Activated naive CD4-positive, alpha-beta T cell treated with Interleukin-2 at 50 U/mL for 16 hours (primary cell): Measurements from ENCODE around the gene TRPM1.
"Not testable (repeated sequence)": the region's sequence is repeated elsewhere in the genome, so short reads cannot be mapped to it uniquely, and the experiment has no call there.

Source experiments
- DNase-seq: peaks from one replicate; pipeline ENCODE4 v3.0.0-alpha.2; 2020

TRPM1 gene

GRCh38 chr15:31116423-31117030 is 15.0 kb upstream of the TRPM1 start:
- no peak for DNase-seq

- no peak for DNase-seq
Observed at GRCh38 chr15:31111091-31111647, 9.6 kb upstream of the TRPM1 start.

- DNase-seq: no peak
Observed at GRCh38 chr15:31108836-31109235, 7.3 kb upstream of the TRPM1 start.

- DNase-seq: no peak
Observed at GRCh38 chr15:31106495-31107300, 5.2 kb upstream of the TRPM1 start.

GRCh38 chr15:31104003-31104402 is 2.5 kb upstream of the TRPM1 start:
- no peak for DNase-seq

- DNase-seq: no peak
Observed at GRCh38 chr15:31102374-31103342, 1.1 kb upstream of the TRPM1 start.

- DNase-seq: no peak
Observed at GRCh38 chr15:31102039-31102321, 455 bp upstream of the TRPM1 start.

GRCh38 chr15:31100738-31101137 is 787 bp downstream of the TRPM1 start:
- DNase-seq: no peak

- no peak for DNase-seq
Observed at GRCh38 chr15:31098953-31099740, 2.4 kb downstream of the TRPM1 start.

GRCh38 chr15:31098491-31098917 is 3.0 kb downstream of the TRPM1 start:
- DNase-seq: no peak

GRCh38 chr15:31096563-31096962 is 5.0 kb downstream of the TRPM1 start:
- DNase-seq: no peak

- no peak for DNase-seq
Observed at GRCh38 chr15:31091481-31091880, 10.0 kb downstream of the TRPM1 start.

- DNase-seq: no peak
Observed at GRCh38 chr15:31090766-31091165, 10.8 kb downstream of the TRPM1 start.

- no peak for DNase-seq
Observed at GRCh38 chr15:31089368-31090047, 12.0 kb downstream of the TRPM1 start.

- DNase-seq: no peak
Observed at GRCh38 chr15:31088672-31089367, 12.7 kb downstream of the TRPM1 start.

GRCh38 chr15:31088041-31088440 is 13.5 kb downstream of the TRPM1 start:
- DNase-seq: not testable (repeated sequence)

GRCh38 chr15:31086344-31086743 is 15.2 kb downstream of the TRPM1 start:
- DNase-seq: no peak

GRCh38 chr15:31085359-31085758 is 16.2 kb downstream of the TRPM1 start:
- DNase-seq: no peak

- DNase-seq: no peak
Observed at GRCh38 chr15:31084176-31084575, 17.3 kb downstream of the TRPM1 start.

GRCh38 chr15:31083370-31083780 is 18.1 kb downstream of the TRPM1 start:
- no peak for DNase-seq

- DNase-seq: no peak
Observed at GRCh38 chr15:31082771-31083369, 18.7 kb downstream of the TRPM1 start.
